GM19467 (cell line): ENCODE results near the gene NT5M.

Experiments used
- ATAC-seq: cut with Tn5 transposase; IDR thresholded peaks from one replicate; pipeline ENCODE4 v1.9.1; 2021; ENCODE audit warnings: mild to moderate bottlenecking, moderate library complexity; ENCODE audit not compliant: unreplicated experiment

The NT5M gene

GRCh38 chr17:17342242-17342945 is 39.2 kb downstream of the NT5M start:
- ATAC-seq: no peak

GRCh38 chr17:17343160-17343735 is 40.1 kb downstream of the NT5M start:
- ATAC-seq: no peak

GRCh38 chr17:17343896-17344506 is 40.8 kb downstream of the NT5M start:
- no peak for ATAC-seq

- ATAC-seq: no peak
Observed at GRCh38 chr17:17344507-17345293, 41.5 kb downstream of the NT5M start.

GRCh38 chr17:17345294-17345597 is 42.1 kb downstream of the NT5M start:
- no peak for ATAC-seq

- ATAC-seq: no peak
Observed at GRCh38 chr17:17345686-17346427, 42.7 kb downstream of the NT5M start.

GRCh38 chr17:17346428-17347233 is 43.5 kb downstream of the NT5M start:
- no peak for ATAC-seq

- no peak for ATAC-seq
Observed at GRCh38 chr17:17347234-17347955, 44.2 kb downstream of the NT5M start.

- no peak for ATAC-seq
Observed at GRCh38 chr17:17347956-17348871, 45.0 kb downstream of the NT5M start.

GRCh38 chr17:17348872-17349723 is 45.9 kb downstream of the NT5M start:
- no peak for ATAC-seq

- ATAC-seq: no peak
Observed at GRCh38 chr17:17349724-17350106, 46.5 kb downstream of the NT5M start.

GRCh38 chr17:17350491-17351355 is 47.5 kb downstream of the NT5M start:
- no peak for ATAC-seq

- ATAC-seq: no peak
Observed at GRCh38 chr17:17351356-17351891, 48.3 kb downstream of the NT5M start.

GRCh38 chr17:17351901-17352781 is 49.0 kb downstream of the NT5M start:
- no peak for ATAC-seq

GRCh38 chr17:17352836-17353624 is 49.9 kb downstream of the NT5M start:
- no peak for ATAC-seq
